NCI-H2171 treated with DMSO at 0.1 percent for 48 hours (cell line): ENCODE measurements around the gene COL4A4.
A peak's percentile ranks its signal among the peaks of the same experiment; 100 is the strongest.

Experiments
- DNase-seq: peaks from one replicate; lab custom pipeline; 2025; lab: John Stamatoyannopoulos, UW

Gene COL4A4

GRCh38 chr2:226979004-226979403 is 185.0 kb downstream of the COL4A4 start:
- no peak for DNase-seq

GRCh38 chr2:226978300-226978699 is 185.7 kb downstream of the COL4A4 start:
- DNase-seq, result no peak

- peak; percentile 21 for DNase-seq
Observed at GRCh38 chr2:226977775-226978190, 186.2 kb downstream of the COL4A4 start.

GRCh38 chr2:226973816-226974215 is 190.2 kb downstream of the COL4A4 start:
- DNase-seq, result peak; percentile 24

- DNase-seq, result no peak
Observed at GRCh38 chr2:226971770-226972169, 192.2 kb downstream of the COL4A4 start.

- no peak for DNase-seq
Observed at GRCh38 chr2:226971084-226971483, 192.9 kb downstream of the COL4A4 start.

- DNase-seq, result no peak
Observed at GRCh38 chr2:226970362-226970761, 193.6 kb downstream of the COL4A4 start.

GRCh38 chr2:226969417-226970080 is 194.5 kb downstream of the COL4A4 start:
- DNase-seq, result no peak

- no peak for DNase-seq
Observed at GRCh38 chr2:226965376-226965775, 198.6 kb downstream of the COL4A4 start.

GRCh38 chr2:226963528-226963927 is 200.5 kb downstream of the COL4A4 start:
- DNase-seq, result no peak

GRCh38 chr2:226962176-226962773 is 201.7 kb downstream of the COL4A4 start:
- no peak for DNase-seq

- no peak for DNase-seq
Observed at GRCh38 chr2:226959418-226959817, 204.6 kb downstream of the COL4A4 start.

GRCh38 chr2:226956659-226957058 is 207.3 kb downstream of the COL4A4 start:
- no peak for DNase-seq

GRCh38 chr2:226953826-226954225 is 210.2 kb downstream of the COL4A4 start:
- no peak for DNase-seq

- no peak for DNase-seq
Observed at GRCh38 chr2:226953206-226953605, 210.8 kb downstream of the COL4A4 start.
